K562 (cell line): ENCODE data around the gene DCST1. TPM values are rescaled to one million over a fixed set of nuclear protein-coding genes. Genes with fewer than 3 reads are reported as not detected.

Experiments
- ATF1 ChIP-seq, 2 experiments: fragments of 450-650 bp in 1 of 2; IDR thresholded peaks; 2 replicates each; pipeline ENCODE4 v1.6.1; 2016; ENCODE audit warnings: missing compliant biosample characterization in 1 of 2, missing genetic modification characterization in 1 of 2
- CCAR2 ChIP-seq: fragments of 200-400 bp; formaldehyde crosslinking; IDR thresholded peaks from 2 replicates; pipeline ENCODE4 v1.6.1; 2017; ENCODE audit warnings: mild to moderate bottlenecking, low read depth, low read length
- CHD7 ChIP-seq: fragments of 200-600 bp; sonication (generic); IDR thresholded peaks from one replicate; pipeline ENCODE4 v1.6.1; 2012; ENCODE audit warnings: mild to moderate bottlenecking, low read depth, low read length, inconsistent platforms
- DACH1 ChIP-seq: fragments of 450-650 bp; IDR thresholded peaks from 2 replicates; pipeline ENCODE4 v1.6.1; 2018; ENCODE audit not compliant: partially characterized antibody
- KHSRP ChIP-seq: fragments of 450-650 bp; IDR thresholded peaks from 2 replicates; pipeline ENCODE4 v1.6.1; 2017
- KLF10 ChIP-seq: fragments of 250-450 bp; sonication (Bioruptor Pico); IDR thresholded peaks from 2 replicates; pipeline ENCODE4 v1.6.1; 2021; ENCODE audit warnings: matching md5 sums
- POLR3A ChIP-seq: IDR thresholded peaks from 2 replicates; pipeline ENCODE4 v1.6.1; 2011; ENCODE audit warnings: borderline replicate concordance, mild to moderate bottlenecking, moderate library complexity; ENCODE audit not compliant: insufficient read length, insufficient read depth; ENCODE audit errors: extremely low read depth
- polyA plus RNA-seq, 8 experiments: library from polyadenylated mRNA; depleted of rRNA in 4 of 8; stranded (reverse) in 5 of 8; unstranded in 3 of 8; fragments of >200 nt; fragmentation: Nextera tagmentation in 2 of 8; fragmentation: Illumina TruSeq in 1 of 8; extraction: Ambion mirVana in 2 of 8; extraction: Trizol in 1 of 8; gene quantifications; 2 replicates each; pipeline versions ENCODE4 v1.2.1 to v1.2.3, GENCODE V29; 2011 to 2014; ENCODE audit warnings: inconsistent platforms in 1 of 8, missing spikeins in 1 of 8
- total RNA-seq, 7 experiments: library from RNA; depleted of rRNA in 6 of 7; stranded (reverse); fragments of >200 nt in 6 of 7; fragmentation: Illumina TruSeq in 2 of 7; extraction: Trizol in 2 of 7; gene quantifications; 2 replicates each; pipeline versions ENCODE4 v1.2.1 to v1.2.3, GENCODE V29; 2011 to 2021; ENCODE audit warnings: low replicate concordance in 1 of 7
- TF ChIP-seq, protein P1 (sequence below): fragments of 200-800 bp; sonication (Bioruptor generic); IDR thresholded peaks from 2 replicates; pipeline ENCODE4 v1.6.1; 2016; ENCODE audit warnings: missing genetic modification characterization, missing compliant biosample characterization
- TF ChIP-seq, protein P2 (sequence below): sonication (generic); formaldehyde crosslinking; IDR thresholded peaks from 2 replicates; pipeline ENCODE4 v1.8.1; 2023; ENCODE audit warnings: mild to moderate bottlenecking, missing genetic modification reagents

The DCST1 gene
- total and polyA plus RNA-seq, 9 of the 15 experiments (the other 6 are each of a cell fraction or from before 2014, with no cell fraction given) = not detected

DNA sequence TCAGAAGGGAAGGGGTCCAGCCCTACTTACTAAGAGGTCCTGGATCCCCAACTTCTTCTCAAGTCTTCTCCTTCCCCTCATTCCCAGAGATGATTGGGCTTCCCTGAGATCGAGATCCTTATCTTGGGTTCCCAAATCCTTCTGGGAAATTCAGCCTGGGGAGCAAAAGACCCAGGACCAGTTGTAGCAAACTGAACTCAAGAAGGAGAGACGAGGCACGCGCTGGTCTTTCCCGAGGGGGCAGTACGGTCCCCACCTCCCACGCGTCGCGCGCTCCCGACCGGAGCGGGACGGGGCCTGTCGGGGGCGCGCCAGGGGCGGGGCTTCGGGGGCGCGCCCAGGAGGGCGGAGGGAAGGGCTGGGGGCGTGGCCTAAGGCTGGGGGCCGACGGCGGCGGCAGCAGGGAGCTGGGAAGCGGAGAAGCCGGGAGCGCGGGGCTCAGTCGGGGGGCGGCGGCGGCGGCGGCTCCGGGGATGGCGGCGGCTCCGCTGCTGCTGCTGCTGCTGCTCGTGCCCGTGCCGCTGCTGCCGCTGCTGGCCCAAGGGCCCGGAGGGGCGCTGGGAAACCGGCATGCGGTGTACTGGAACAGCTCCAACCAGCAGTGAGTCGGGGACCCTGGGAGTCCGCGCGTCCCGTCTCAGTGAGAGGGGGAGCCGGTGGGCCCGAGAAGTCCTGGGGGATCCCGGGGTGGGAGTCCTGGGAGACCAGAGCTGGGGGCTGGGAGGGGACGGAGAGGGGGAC is 45.0 kb downstream of the DCST1 start, which contains the start of gene EFNA3 (continued):
- TF ChIP-seq, protein P1, sequence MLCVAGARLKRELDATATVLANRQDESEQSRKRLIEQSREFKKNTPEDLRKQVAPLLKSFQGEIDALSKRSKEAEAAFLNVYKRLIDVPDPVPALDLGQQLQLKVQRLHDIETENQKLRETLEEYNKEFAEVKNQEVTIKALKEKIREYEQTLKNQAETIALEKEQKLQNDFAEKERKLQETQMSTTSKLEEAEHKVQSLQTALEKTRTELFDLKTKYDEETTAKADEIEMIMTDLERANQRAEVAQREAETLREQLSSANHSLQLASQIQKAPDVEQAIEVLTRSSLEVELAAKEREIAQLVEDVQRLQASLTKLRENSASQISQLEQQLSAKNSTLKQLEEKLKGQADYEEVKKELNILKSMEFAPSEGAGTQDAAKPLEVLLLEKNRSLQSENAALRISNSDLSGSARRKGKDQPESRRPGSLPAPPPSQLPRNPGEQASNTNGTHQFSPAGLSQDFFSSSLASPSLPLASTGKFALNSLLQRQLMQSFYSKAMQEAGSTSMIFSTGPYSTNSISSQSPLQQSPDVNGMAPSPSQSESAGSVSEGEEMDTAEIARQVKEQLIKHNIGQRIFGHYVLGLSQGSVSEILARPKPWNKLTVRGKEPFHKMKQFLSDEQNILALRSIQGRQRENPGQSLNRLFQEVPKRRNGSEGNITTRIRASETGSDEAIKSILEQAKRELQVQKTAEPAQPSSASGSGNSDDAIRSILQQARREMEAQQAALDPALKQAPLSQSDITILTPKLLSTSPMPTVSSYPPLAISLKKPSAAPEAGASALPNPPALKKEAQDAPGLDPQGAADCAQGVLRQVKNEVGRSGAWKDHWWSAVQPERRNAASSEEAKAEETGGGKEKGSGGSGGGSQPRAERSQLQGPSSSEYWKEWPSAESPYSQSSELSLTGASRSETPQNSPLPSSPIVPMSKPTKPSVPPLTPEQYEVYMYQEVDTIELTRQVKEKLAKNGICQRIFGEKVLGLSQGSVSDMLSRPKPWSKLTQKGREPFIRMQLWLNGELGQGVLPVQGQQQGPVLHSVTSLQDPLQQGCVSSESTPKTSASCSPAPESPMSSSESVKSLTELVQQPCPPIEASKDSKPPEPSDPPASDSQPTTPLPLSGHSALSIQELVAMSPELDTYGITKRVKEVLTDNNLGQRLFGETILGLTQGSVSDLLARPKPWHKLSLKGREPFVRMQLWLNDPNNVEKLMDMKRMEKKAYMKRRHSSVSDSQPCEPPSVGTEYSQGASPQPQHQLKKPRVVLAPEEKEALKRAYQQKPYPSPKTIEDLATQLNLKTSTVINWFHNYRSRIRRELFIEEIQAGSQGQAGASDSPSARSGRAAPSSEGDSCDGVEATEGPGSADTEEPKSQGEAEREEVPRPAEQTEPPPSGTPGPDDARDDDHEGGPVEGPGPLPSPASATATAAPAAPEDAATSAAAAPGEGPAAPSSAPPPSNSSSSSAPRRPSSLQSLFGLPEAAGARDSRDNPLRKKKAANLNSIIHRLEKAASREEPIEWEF (CRISPR knock-in tag) = no peak
- TF ChIP-seq POLR3A = no peak
- TF ChIP-seq CHD7 = no peak
- no peak for TF ChIP-seq CCAR2
- TF ChIP-seq, protein P2, sequence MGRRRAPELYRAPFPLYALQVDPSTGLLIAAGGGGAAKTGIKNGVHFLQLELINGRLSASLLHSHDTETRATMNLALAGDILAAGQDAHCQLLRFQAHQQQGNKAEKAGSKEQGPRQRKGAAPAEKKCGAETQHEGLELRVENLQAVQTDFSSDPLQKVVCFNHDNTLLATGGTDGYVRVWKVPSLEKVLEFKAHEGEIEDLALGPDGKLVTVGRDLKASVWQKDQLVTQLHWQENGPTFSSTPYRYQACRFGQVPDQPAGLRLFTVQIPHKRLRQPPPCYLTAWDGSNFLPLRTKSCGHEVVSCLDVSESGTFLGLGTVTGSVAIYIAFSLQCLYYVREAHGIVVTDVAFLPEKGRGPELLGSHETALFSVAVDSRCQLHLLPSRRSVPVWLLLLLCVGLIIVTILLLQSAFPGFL (CRISPR knock-in tag) = no peak
- TF ChIP-seq KLF10 (CRISPR knock-in tag) = no peak
- no peak for TF ChIP-seq KHSRP
- no peak for TF ChIP-seq DACH1
- no peak for TF ChIP-seq ATF1 (CRISPR knock-in tag; IDR thresholded peaks at IDR 0.05)
- no peak for TF ChIP-seq ATF1 (tag; IDR thresholded peaks at IDR 0.05)
